BLaER1 treated with 17β-estradiol and CSF1 and Interleukin-3, amounts not matched to agents 10 nM and 100 nM (cell line): Measurements from ENCODE around the gene TEDDM1.
"Not testable (repeated sequence)": the region's sequence is repeated elsewhere in the genome, so short reads cannot be mapped to it uniquely, and the experiment has no call there.

Experiments
- H3K27ac ChIP-seq, 11 experiments: shearing (Covaris generic); formaldehyde crosslinking; 2 replicates each; pipeline ENCODE4 v1.8.1; 2022
- H3K27me3 ChIP-seq, 11 experiments: shearing (Covaris generic); formaldehyde crosslinking; 2 replicates each; pipeline ENCODE4 v1.8.1; 2022
- H3K36me3 ChIP-seq, 11 experiments: shearing (Covaris generic); formaldehyde crosslinking; 2 replicates each; pipeline ENCODE4 v1.8.1; 2022
- H3K4me1 ChIP-seq, 10 experiments: shearing (Covaris generic); formaldehyde crosslinking; 2 replicates each; pipeline ENCODE4 v1.8.1; 2022
- H3K4me2 ChIP-seq, 11 experiments: shearing (Covaris generic); formaldehyde crosslinking; 2 replicates each; pipeline ENCODE4 v1.8.1; 2022
- H3K4me3 ChIP-seq, 10 experiments: shearing (Covaris generic); formaldehyde crosslinking; 2 replicates each; pipeline ENCODE4 v1.8.1; 2022
- H3K9ac ChIP-seq, 11 experiments: shearing (Covaris generic); formaldehyde crosslinking; 2 replicates each; pipeline ENCODE4 v1.8.1; 2022
- H3K9me3 ChIP-seq, 11 experiments: shearing (Covaris generic); formaldehyde crosslinking; replicated peaks in 1 of 11; 2 replicates each; pipeline ENCODE4 v1.8.1; 2022
- H4K20me1 ChIP-seq, 11 experiments: shearing (Covaris generic); formaldehyde crosslinking; 2 replicates each; pipeline ENCODE4 v1.8.1; 2022
- Cebpa-rat ChIP-seq, 11 experiments: shearing (Covaris generic); IDR thresholded peaks; 2 replicates each; pipeline ENCODE4 v1.8.1; 2022

TEDDM1 gene

GRCh38 chr1:182380199-182380598 is 20.3 kb downstream of the TEDDM1 start:
- Histone ChIP-seq H4K20me1 (peaks cover 34 to 62% (median 47%) of the 10 kb centered on the region in 11 experiments; a peak in 21 of 22 replicates), H3K27ac (peak overlapping the region in 2 of 11 experiments; percentile 9 to 21; a peak in 1 of 22 replicates), H3K36me3 (peaks cover 28 to 45% (median 41%) of the 10 kb centered on the region in 11 experiments), H3K4me2 (no peak overlapping the region), H3K4me3 (no peak overlapping the region), H3K27me3 (no peaks in the 10 kb centered on the region), H3K9ac (no peak overlapping the region), H3K4me1 (no peaks in the 10 kb centered on the region), H3K9me3 (no peaks in the 10 kb centered on the region)
- TF ChIP-seq Cebpa-rat (IDR thresholded peaks at IDR 0.05): no peak

GRCh38 chr1:182379781-182380180 is 20.7 kb downstream of the TEDDM1 start:
- not testable (repeated sequence) for H3K4me1 ChIP-seq, H3K9ac ChIP-seq, H3K4me2 ChIP-seq, H3K27me3 ChIP-seq, H3K4me3 ChIP-seq, H3K9me3 ChIP-seq
- peaks cover 23 to 41% (median 37%) of the 10 kb centered on the region in 11 experiments for H3K36me3 ChIP-seq
- H3K27ac ChIP-seq: 0 out of 22 replicates have a peak overlapping the region, but pooled peaks of 1 of the 11 experiments have one; percentile 21
- H4K20me1 ChIP-seq: peaks cover 34 to 58% (median 43%) of the 10 kb centered on the region in 11 experiments; a peak in 21 of 22 replicates

GRCh38 chr1:182376936-182377574 is 23.4 kb downstream of the TEDDM1 start:
- peak overlapping the region in 1 of 11 experiments; percentile 11; a peak in 1 of 22 replicates for H3K27ac ChIP-seq

GRCh38 chr1:182374101-182374834 is 26.2 kb downstream of the TEDDM1 start:
- TF ChIP-seq Cebpa-rat (IDR thresholded peaks at IDR 0.05): no peak
- Histone ChIP-seq H3K36me3 (no peaks in the 10 kb centered on the region), H3K9me3 (no peaks in the 10 kb centered on the region), H3K4me2 (no peak overlapping the region), H3K27ac (no peak overlapping the region), H3K9ac (no peak overlapping the region), H3K4me3 (no peak overlapping the region), H3K4me1 (no peaks in the 10 kb centered on the region), H4K20me1 (peaks cover 0 to 4% (median 0%) of the 10 kb centered on the region in 11 experiments; a peak in 1 of 22 replicates), H3K27me3 (no peaks in the 10 kb centered on the region)

More at GRCh38 chr1:182376936-182377574, 23.4 kb downstream of the TEDDM1 start:
- Histone ChIP-seq H3K4me1 (no peaks in the 10 kb centered on the region), H3K9me3 (no peaks in the 10 kb centered on the region), H3K36me3 (peaks cover 0 to 14% (median 10%) of the 10 kb centered on the region in 11 experiments; a peak in 20 of 22 replicates), H4K20me1 (peaks cover 7 to 31% (median 16%) of the 10 kb centered on the region in 11 experiments; a peak in 18 of 22 replicates), H3K9ac (no peak overlapping the region), H3K4me3 (no peak overlapping the region), H3K27me3 (no peaks in the 10 kb centered on the region), H3K4me2 (no peak overlapping the region)
- no peak for TF ChIP-seq Cebpa-rat (IDR thresholded peaks at IDR 0.05)

GRCh38 chr1:182370532-182370931 is 29.9 kb downstream of the TEDDM1 start:
- no peak overlapping the region for H3K4me2 ChIP-seq
- no peaks in the 10 kb centered on the region for H4K20me1 ChIP-seq
- H3K36me3 ChIP-seq: no peaks in the 10 kb centered on the region
- H3K9me3 ChIP-seq: no peaks in the 10 kb centered on the region
- H3K27me3 ChIP-seq: no peaks in the 10 kb centered on the region
- H3K27ac ChIP-seq: no peak overlapping the region
- no peak overlapping the region for H3K9ac ChIP-seq
- H3K4me3 ChIP-seq: no peak overlapping the region
- no peak for TF ChIP-seq Cebpa-rat (IDR thresholded peaks at IDR 0.05)
- H3K4me1 ChIP-seq: no peaks in the 10 kb centered on the region

GRCh38 chr1:182368903-182369302 is 31.6 kb downstream of the TEDDM1 start:
- no peaks in the 10 kb centered on the region for H3K36me3 ChIP-seq
- H4K20me1 ChIP-seq: no peaks in the 10 kb centered on the region
- no peak overlapping the region for H3K4me2 ChIP-seq
- no peak for TF ChIP-seq Cebpa-rat (IDR thresholded peaks at IDR 0.05)
- H3K4me3 ChIP-seq: no peak overlapping the region
- H3K4me1 ChIP-seq: no peaks in the 10 kb centered on the region
- H3K9me3 ChIP-seq: no peaks in the 10 kb centered on the region
- H3K27me3 ChIP-seq: no peaks in the 10 kb centered on the region
- H3K27ac ChIP-seq: no peak overlapping the region
- H3K9ac ChIP-seq: no peak overlapping the region

- H3K4me3 ChIP-seq: no peak overlapping the region
- no peaks in the 10 kb centered on the region for H3K36me3 ChIP-seq
- no peak overlapping the region for H3K4me2 ChIP-seq
- H4K20me1 ChIP-seq: no peaks in the 10 kb centered on the region
- TF ChIP-seq Cebpa-rat (IDR thresholded peaks at IDR 0.05): no peak
- no peaks in the 10 kb centered on the region for H3K27me3 ChIP-seq
- no peaks in the 10 kb centered on the region for H3K4me1 ChIP-seq
- H3K9me3 ChIP-seq: no peaks in the 10 kb centered on the region
- H3K9ac ChIP-seq: no peak overlapping the region
- H3K27ac ChIP-seq: no peak overlapping the region
Measured at GRCh38 chr1:182368358-182368757, 32.1 kb downstream of the TEDDM1 start.

- Histone ChIP-seq H3K4me2 (no peak overlapping the region), H3K27ac (no peak overlapping the region), H4K20me1 (no peaks in the 10 kb centered on the region), H3K36me3 (no peaks in the 10 kb centered on the region), H3K9ac (no peak overlapping the region), H3K4me3 (no peak overlapping the region), H3K4me1 (peaks cover 0 to 3% (median 0%) of the 10 kb centered on the region in 10 experiments; a peak in 4 of 20 replicates), H3K9me3 (no peaks in the 10 kb centered on the region), H3K27me3 (no peaks in the 10 kb centered on the region)
- TF ChIP-seq Cebpa-rat (IDR thresholded peaks at IDR 0.05): no peak
Measured at GRCh38 chr1:182367926-182368325, 32.5 kb downstream of the TEDDM1 start.

GRCh38 chr1:182366596-182366995 is 33.9 kb downstream of the TEDDM1 start:
- TF ChIP-seq Cebpa-rat (IDR thresholded peaks at IDR 0.05): no peak
- Histone ChIP-seq H3K4me3 (no peak overlapping the region), H3K9me3 (no peaks in the 10 kb centered on the region), H3K9ac (no peak overlapping the region), H3K36me3 (no peaks in the 10 kb centered on the region), H3K4me1 (peaks cover 0 to 7% (median 0%) of the 10 kb centered on the region in 10 experiments; a peak in 4 of 20 replicates), H3K27ac (no peak overlapping the region), H3K4me2 (no peak overlapping the region), H3K27me3 (no peaks in the 10 kb centered on the region), H4K20me1 (no peaks in the 10 kb centered on the region)
